K562 (cell line): ENCODE data around the gene ACER3. TPM values are rescaled to one million over a fixed set of nuclear protein-coding genes. Genes with fewer than 3 reads are reported as not detected.

ENCODE experiments used
- ATAC-seq: fragments of 200-7000 bp; cut with Tn5 transposase; 3 replicates; pipeline ENCODE4 v1.9.1; 2020; ENCODE audit warnings: moderate library complexity
- BruUV-seq: library from RNA; stranded (reverse); fragments of 400-500 nt; replicated peaks from 2 replicates; lab custom pipeline; 2021; lab: Mats Ljungman, UMichigan
- CTCF ChIA-PET: fragments of 300-600 bp; formaldehyde crosslinking; extraction: SDS; loops from one replicate; lab custom pipeline; 2021; ENCODE audit warnings: low intra/inter-chr PET ratio; lab: Yijun Ruan, JAX
- POLR2A ChIA-PET: fragments of 300-600, 350-650 bp; sonication (Branson Sonifier 250); formaldehyde crosslinking; extraction: SDS; loops from one replicate; lab custom pipeline; 2021; ENCODE audit warnings: antibody characterized with exemption, inconsistent platforms; lab: Yijun Ruan, JAX
- DNase-seq, 4 experiments: peaks; one replicate each; pipeline versions ENCODE4 v3.0.0 to v3.0.0-alpha.2; 2011 to 2018; ENCODE audit warnings: low spot score in 3 of 4, mixed read lengths in 3 of 4; ENCODE audit errors: extremely low read depth in 1 of 4
- FAIRE-seq: peaks from 2 replicates; lab custom pipeline; 2011; peaks lifted over from hg19 to GRCh38; lab: Jason Lieb, UNC
- H2AFZ ChIP-seq: 2 replicates; pipeline ENCODE4 v1.6.0; 2011; ENCODE audit warnings: low read depth, low read length, control low read depth, inconsistent platforms
- H3K27ac ChIP-seq: fragments of 200-600 bp; 3 replicates; pipeline ENCODE4 v1.8.0; 2011; ENCODE audit warnings: low read depth, mild to moderate bottlenecking, control low read depth, inconsistent platforms, low read length, moderate library complexity, mixed read lengths; ENCODE audit errors: extremely low read depth
- H3K27me3 ChIP-seq, 2 experiments: fragments of 300-600 bp in 1 of 2; 2 replicates in 1 of 2; 3 replicates in 1 of 2; pipeline versions ENCODE4 v1.6.0 to v1.8.0; 2011; ENCODE audit warnings: inconsistent platforms in 2 of 2, low read length in 2 of 2, mild to moderate bottlenecking in 1 of 2, mixed read lengths in 1 of 2, moderate library complexity in 1 of 2; ENCODE audit not compliant: control insufficient read depth in 2 of 2, insufficient read depth in 2 of 2
- H3K36me3 ChIP-seq: fragments of 300-600 bp; 3 replicates; pipeline ENCODE4 v1.8.0; 2011; ENCODE audit warnings: mild to moderate bottlenecking, low read length, inconsistent platforms; ENCODE audit not compliant: control insufficient read depth, insufficient read depth
- H3K4me1 ChIP-seq, 2 experiments: fragments of 200-600 bp in 1 of 2; replicated peaks in 1 of 2; 2 replicates in 1 of 2; 3 replicates in 1 of 2; pipeline versions ENCODE4 v1.5.1 to v1.8.0; 2011; ENCODE audit warnings: inconsistent platforms in 2 of 2, low read length in 2 of 2, mild to moderate bottlenecking in 1 of 2, mixed read lengths in 1 of 2, moderate library complexity in 1 of 2; ENCODE audit not compliant: control insufficient read depth in 2 of 2, insufficient read depth in 2 of 2
- H3K4me2 ChIP-seq: 2 replicates; pipeline ENCODE4 v1.6.1; 2011; ENCODE audit warnings: low read length, control low read depth, inconsistent platforms, mixed read lengths; ENCODE audit not compliant: insufficient read depth
- H3K4me3 ChIP-seq: fragments of 200-600 bp; sonication (generic), shearing (Covaris generic); 2 replicates; pipeline ENCODE4 v1.5.1; 2016; ENCODE audit warnings: control low read depth, inconsistent platforms
- H3K79me2 ChIP-seq: fragments of 200-600 bp; 3 replicates; pipeline ENCODE4 v1.8.0; 2011; ENCODE audit warnings: low read length, inconsistent platforms; ENCODE audit not compliant: control insufficient read depth, insufficient read depth
- H3K9ac ChIP-seq, 2 experiments: 2 replicates each; pipeline versions ENCODE4 v1.6.0 to v1.6.1; 2011; ENCODE audit warnings: low read depth in 2 of 2, low read length in 2 of 2, control low read depth in 1 of 2, inconsistent platforms in 1 of 2, mild to moderate bottlenecking in 1 of 2, mixed read lengths in 1 of 2; ENCODE audit not compliant: insufficient read depth in 1 of 2
- H3K9me1 ChIP-seq: one replicate; pipeline ENCODE4 v1.6.0; 2011; ENCODE audit warnings: inconsistent platforms, mild to moderate bottlenecking, low read length, moderate library complexity; ENCODE audit not compliant: control insufficient read depth, insufficient read depth
- H3K9me3 ChIP-seq: replicated peaks from 2 replicates; pipeline ENCODE4 v1.5.1; 2011; ENCODE audit warnings: low read depth, low read length, inconsistent platforms; ENCODE audit not compliant: control insufficient read depth, insufficient read depth
- H4K20me1 ChIP-seq: replicated peaks from 2 replicates; pipeline ENCODE4 v1.6.1; 2011; ENCODE audit warnings: low read length, inconsistent platforms, mixed read lengths; ENCODE audit not compliant: control insufficient read depth, insufficient read depth
- ARNT ChIP-seq, 2 experiments: fragments of 450-650 bp; IDR thresholded peaks; 2 replicates each; pipeline ENCODE4 v1.6.1; 2016; ENCODE audit warnings: mild to moderate bottlenecking in 1 of 2
- ETS2 ChIP-seq: IDR thresholded peaks from 2 replicates; pipeline ENCODE4 v1.6.1; 2016; ENCODE audit warnings: borderline replicate concordance, missing genetic modification characterization, mild to moderate bottlenecking, moderate library complexity, missing compliant biosample characterization; ENCODE audit not compliant: poor library complexity, severe bottlenecking
- POLR2AphosphoS2 ChIP-seq: IDR thresholded peaks from 2 replicates; pipeline ENCODE4 v1.6.1; 2012; ENCODE audit warnings: low read length, improper control_type of control experiment
- POLR2B ChIP-seq: fragments of 450-650 bp; IDR thresholded peaks from 2 replicates; pipeline ENCODE4 v1.6.1; 2018; ENCODE audit warnings: low read depth; ENCODE audit not compliant: partially characterized antibody
- RBM39 ChIP-seq: fragments of 200-400 bp; formaldehyde crosslinking; optimal IDR thresholded peaks from 2 replicates; pipeline ENCODE3; 2018; ENCODE audit warnings: low read depth, low read length
- SRF ChIP-seq, 2 experiments: fragments of 250-450, 450-650 bp in 1 of 2; sonication (Bioruptor Pico) in 1 of 2; sonication (generic) in 1 of 2; formaldehyde crosslinking; IDR thresholded peaks; 2 replicates each; pipeline versions ENCODE4 v1.5.0 to v1.5.1; 2020 to 2022; ENCODE audit warnings: mild to moderate bottlenecking in 1 of 2, missing genetic modification reagents in 1 of 2
- ZFP36 ChIP-seq: fragments of 150-350 bp; IDR thresholded peaks from 2 replicates; pipeline ENCODE4 v1.6.1; 2018; ENCODE audit warnings: low read length, low read depth; ENCODE audit not compliant: partially characterized antibody
- ZNF165 ChIP-seq: fragments of 250-450 bp; sonication (Bioruptor Pico); IDR thresholded peaks from 2 replicates; pipeline ENCODE4 v1.4.0; 2020; ENCODE audit warnings: borderline replicate concordance
- ZNF324 ChIP-seq: fragments of 250-450 bp; sonication (Bioruptor Pico); IDR thresholded peaks from 2 replicates; pipeline ENCODE4 v1.4.0; 2020; ENCODE audit warnings: mild to moderate bottlenecking
- ZNF561 ChIP-seq: fragments of 450-650 bp; formaldehyde crosslinking; conservative IDR thresholded peaks from 2 replicates; pipeline ENCODE4 v1.4.0; 2020; ENCODE audit warnings: mild to moderate bottlenecking, moderate library complexity
- WGBS: fragments of 100-300 bp; shearing (Covaris generic); methylation state at CpG from one replicate; pipeline ENCODE4 v1.1.6; 2016; ENCODE audit warnings: low coverage, mixed read lengths; ENCODE audit not compliant: insufficient coverage; ENCODE audit errors: missing lambda C conversion rate; 5-methylcytosine and 5-hydroxymethylcytosine counted together
- in situ Hi-C: fragments of 300-500 bp; cut with MboI; formaldehyde crosslinking; loops from 4 replicates; pipeline ENCODE4 v1.15.0; 2018; ENCODE audit warnings: inconsistent platforms, mixed read lengths
- intact Hi-C: fragments of 100-400 bp; cut with micrococcal nuclease; formaldehyde crosslinking; loops from 2 replicates; pipeline ENCODE4 v1.14.2; 2022
- polyA plus RNA-seq, 8 experiments: library from polyadenylated mRNA; depleted of rRNA in 4 of 8; stranded (reverse) in 5 of 8; unstranded in 3 of 8; fragments of >200 nt; fragmentation: Nextera tagmentation in 2 of 8; fragmentation: Illumina TruSeq in 1 of 8; extraction: Ambion mirVana in 2 of 8; extraction: Trizol in 1 of 8; gene quantifications; 2 replicates each; pipeline versions ENCODE4 v1.2.1 to v1.2.3, GENCODE V29; 2011 to 2014; ENCODE audit warnings: inconsistent platforms in 1 of 8, missing spikeins in 1 of 8
- total RNA-seq, 7 experiments: library from RNA; depleted of rRNA in 6 of 7; stranded (reverse); fragments of >200 nt in 6 of 7; fragmentation: Illumina TruSeq in 2 of 7; extraction: Trizol in 2 of 7; gene quantifications; 2 replicates each; pipeline versions ENCODE4 v1.2.1 to v1.2.3, GENCODE V29; 2011 to 2021; ENCODE audit warnings: low replicate concordance in 1 of 7
- TF ChIP-seq, protein P1 (sequence below): fragments of 450-650 bp; IDR thresholded peaks from 2 replicates; pipeline ENCODE4 v1.6.1; 2016

Gene ACER3
- total and polyA plus RNA-seq, 9 of the 15 experiments (the other 6 are each of a cell fraction or from before 2014, with no cell fraction given) = 2.0 to 23.8 (median 9.5) TPM

DNA sequence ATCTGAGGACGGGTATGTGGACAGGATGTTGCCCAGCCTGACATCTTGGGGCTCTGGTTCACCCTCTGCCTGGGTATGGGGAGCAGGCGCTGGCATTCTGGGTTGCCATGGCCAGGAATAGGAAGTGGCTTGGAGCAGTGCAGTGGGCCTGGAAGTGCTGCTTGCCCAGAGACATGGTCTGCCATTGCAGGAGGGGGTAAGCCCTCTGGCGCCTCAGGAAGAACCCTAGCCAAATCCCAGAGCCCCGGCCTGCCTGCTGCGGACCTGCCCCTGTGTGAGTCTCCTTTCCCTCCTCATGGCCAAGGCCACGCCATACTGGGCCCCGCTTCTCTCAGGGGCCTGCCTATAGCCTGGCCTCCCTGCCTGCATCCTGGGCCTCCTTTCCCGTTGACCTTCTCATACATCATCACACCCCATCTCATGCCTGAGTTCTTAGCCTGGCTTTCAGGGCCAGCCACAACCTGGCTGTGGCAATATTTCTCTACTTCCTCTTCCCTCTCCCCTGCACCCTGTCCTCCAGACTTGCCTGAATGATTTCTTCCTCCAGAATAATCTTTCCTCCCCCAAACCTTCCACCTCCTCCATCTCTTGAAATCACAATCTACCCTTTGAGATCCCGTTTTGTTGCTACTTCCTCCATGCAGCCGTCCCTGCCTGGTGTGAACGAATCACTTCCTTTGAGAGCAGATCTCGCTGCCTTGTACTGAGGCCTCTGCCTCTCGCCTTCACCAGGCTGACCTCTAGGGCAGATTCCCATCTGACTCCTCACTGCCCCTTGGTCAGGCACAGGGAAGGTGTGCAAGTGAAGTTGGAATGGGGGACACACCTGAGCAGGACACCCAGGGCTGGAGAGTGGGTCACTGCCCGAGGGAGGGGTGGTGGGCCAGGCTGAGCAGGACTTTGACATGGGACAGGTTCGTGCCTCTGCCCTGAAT is 211.2 kb downstream of the ACER3 start:
- Histone ChIP-seq H3K27me3 (peaks cover 6 to 74% of the 10 kb centered on the region in 2 experiments), H3K36me3 (no peaks in the 10 kb centered on the region; the same call in 2 of the 3 replicates), H3K79me2 (no peaks in the 10 kb centered on the region), H3K4me3 (no peak overlapping the region), H3K4me1 (peaks cover 0 to 26% of the 10 kb centered on the region in 2 experiments; a peak in 3 of 5 replicates), H3K27ac (no peak overlapping the region), H3K9ac (no peak overlapping the region; a peak in 1 of 4 replicates)
- BruUV-seq = no TSS peak
- POLR2A ChIA-PET = interaction anchor here (0.6 to 0.9 kb wide), 2 partner anchors 19 to 471 kb away, joined by 3 to 8 read pairs; no protein-coding TSS in a partner anchor
- in situ Hi-C loops = no loop called here
- no peak for FAIRE-seq
- TF ChIP-seq POLR2AphosphoS2 = no peak
- peak; percentile 32 for TF ChIP-seq ZFP36
- TF ChIP-seq, all 486 proteins: peak for 1
- Histone ChIP-seq H3K9me3 (no peaks in the 10 kb centered on the region), H3K9me1 (no peaks in the 10 kb centered on the region), H3K4me2 (no peak overlapping the region), H4K20me1 (peaks cover 23% of the 10 kb centered on the region), H2AFZ (no peak overlapping the region)
- CTCF ChIA-PET = no interaction called here
- DNase-seq (no peak), ATAC-seq (no peak; the same call in 2 of the 3 replicates)
- 19% methylated on average over 14 of the region's 15 CpGs for WGBS
- intact Hi-C loops = no loop called here

DNA sequence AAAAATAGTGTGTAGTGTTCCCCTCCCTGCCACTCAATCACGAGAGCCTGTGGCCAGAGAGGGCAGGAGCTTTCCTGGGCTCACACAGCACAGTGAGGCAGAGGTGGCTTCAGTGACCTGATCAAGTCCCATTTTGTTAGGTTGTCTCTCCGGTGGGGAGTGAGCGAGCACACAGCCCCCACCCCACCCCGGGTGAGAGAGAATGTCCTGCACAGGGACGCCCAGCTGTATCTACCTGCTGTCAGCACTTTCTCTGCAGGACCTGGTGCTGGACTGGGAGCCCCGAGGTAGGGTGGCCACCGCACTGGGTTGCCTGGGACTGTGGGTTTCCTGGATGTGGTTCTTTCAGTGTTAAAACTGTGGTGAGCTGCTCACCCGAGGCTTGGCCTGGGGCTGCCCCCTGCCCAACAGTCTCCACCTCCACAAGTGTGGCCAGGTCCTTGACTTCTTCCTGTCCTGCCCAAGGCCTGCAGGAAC is 212.2 kb downstream of the ACER3 start:
- no peak overlapping the region for H3K4me2 ChIP-seq
- no peaks in the 10 kb centered on the region for H3K9me3 ChIP-seq
- peak overlapping the region in 1 of 2 experiments; percentile 43; a peak in 1 of 4 replicates for H3K9ac ChIP-seq
- in situ Hi-C loops = no loop called here
- H4K20me1 ChIP-seq = peaks cover 23% of the 10 kb centered on the region
- DNase-seq (no peak), ATAC-seq (no peak), FAIRE-seq (no peak)
- peaks cover 6 to 74% of the 10 kb centered on the region in 2 experiments for H3K27me3 ChIP-seq
- no peak overlapping the region for H3K27ac ChIP-seq
- 11% methylated on average over 6 of the region's 8 CpGs for WGBS
- no peaks in the 10 kb centered on the region; the same call in 2 of the 3 replicates for H3K36me3 ChIP-seq
- peaks cover 0 to 20% of the 10 kb centered on the region in 2 experiments; a peak in 3 of 5 replicates for H3K4me1 ChIP-seq
- H2AFZ ChIP-seq = no peak overlapping the region
- ChIA-PET POLR2A (interaction anchor here (0.6 to 0.9 kb wide), 4 partner anchors 18 to 470 kb away, joined by 3 to 8 read pairs (median 4); no protein-coding TSS in a partner anchor), CTCF (no interaction called here)
- TF ChIP-seq RBM39 = no peak
- TF ChIP-seq ARNT (IDR thresholded peaks at IDR 0.05) = no peak
- TF ChIP-seq ZFP36 = peak; percentile 44
- TF ChIP-seq ETS2 (tag) = no peak
- TF ChIP-seq, protein P1, sequence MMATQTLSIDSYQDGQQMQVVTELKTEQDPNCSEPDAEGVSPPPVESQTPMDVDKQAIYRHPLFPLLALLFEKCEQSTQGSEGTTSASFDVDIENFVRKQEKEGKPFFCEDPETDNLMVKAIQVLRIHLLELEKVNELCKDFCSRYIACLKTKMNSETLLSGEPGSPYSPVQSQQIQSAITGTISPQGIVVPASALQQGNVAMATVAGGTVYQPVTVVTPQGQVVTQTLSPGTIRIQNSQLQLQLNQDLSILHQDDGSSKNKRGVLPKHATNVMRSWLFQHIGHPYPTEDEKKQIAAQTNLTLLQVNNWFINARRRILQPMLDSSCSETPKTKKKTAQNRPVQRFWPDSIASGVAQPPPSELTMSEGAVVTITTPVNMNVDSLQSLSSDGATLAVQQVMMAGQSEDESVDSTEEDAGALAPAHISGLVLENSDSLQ = 0 out of 2 replicates have a peak, but pooled peaks have one; percentile 36
- TF ChIP-seq ZNF324 (CRISPR knock-in tag) = no peak
- no peak for TF ChIP-seq ZNF165
- no peak for TF ChIP-seq SRF (CRISPR knock-in tag; IDR thresholded peaks at IDR 0.05)
- TF ChIP-seq ZNF561 = no peak
- TF ChIP-seq POLR2B = no peak
- no peaks in the 10 kb centered on the region for H3K79me2 ChIP-seq
- intact Hi-C loops = no loop called here
- BruUV-seq = no TSS peak
- H3K4me3 ChIP-seq = no peak overlapping the region
- no peaks in the 10 kb centered on the region for H3K9me1 ChIP-seq
